ENCODE data around the gene AGPAT1. TPM values are rescaled to one million over a fixed set of nuclear protein-coding genes. Genes with fewer than 3 reads are reported as not detected.

AGPAT1 gene
- total and polyA plus RNA-seq, 2 of the 13 experiments (the other 11 are each of a cell fraction or from before 2014, with no cell fraction given): 51.3 to 139 TPM

- TF ChIP-seq SRSF9 (IDR thresholded peaks at IDR 0.05; ENCODE audit: borderline replicate concordance, insufficient read depth, low read depth, low read length, poor library complexity, severe bottlenecking): no peak
- peak; percentile 82; the same call in 1 of the 2 replicates for TF ChIP-seq MAFG (CRISPR knock-in tag; IDR thresholded peaks at IDR 0.05)
- TF ChIP-seq HNF1A (IDR thresholded peaks at IDR 0.05; ENCODE audit: low read depth): 0 out of 2 replicates have a peak, but pooled peaks have one; percentile 17
- TF ChIP-seq HNF1A (CRISPR knock-in tag; IDR thresholded peaks at IDR 0.05; ENCODE audit: borderline replicate concordance): no peak
- TF ChIP-seq CBX1 (IDR thresholded peaks at IDR 0.05; ENCODE audit: low read depth): no peak
- TF ChIP-seq KAT7 (CRISPR knock-in tag; IDR thresholded peaks at IDR 0.05; ENCODE audit: borderline replicate concordance): peak; percentile 74
- peak; percentile 71; the same call in 1 of the 2 replicates for TF ChIP-seq ELF3 (CRISPR knock-in tag; IDR thresholded peaks at IDR 0.05)
- no peak; the same call in 1 of the 2 replicates for TF ChIP-seq ZNF264 (CRISPR knock-in tag; IDR thresholded peaks at IDR 0.05)
- peak; percentile 55; the same call in 1 of the 2 replicates for TF ChIP-seq ZNF317 (CRISPR knock-in tag; IDR thresholded peaks at IDR 0.05)
- TF ChIP-seq ZNF3 (CRISPR knock-in tag; IDR thresholded peaks at IDR 0.05): no peak
- peak; percentile 87; the same call in 1 of the 2 replicates for TF ChIP-seq SSRP1 (CRISPR knock-in tag; IDR thresholded peaks at IDR 0.05)
- no peak for TF ChIP-seq ARID3A (IDR thresholded peaks at IDR 0.05; ENCODE audit: low read depth, low read length)
- no peak for TF ChIP-seq ZUFSP (CRISPR knock-in tag; IDR thresholded peaks at IDR 0.05; ENCODE audit: borderline replicate concordance)
- peak; percentile 97 for TF ChIP-seq ZFX (CRISPR knock-in tag; IDR thresholded peaks at IDR 0.05; ENCODE audit: low read depth)
- no peak for TF ChIP-seq REXO4 (CRISPR knock-in tag; IDR thresholded peaks at IDR 0.05; ENCODE audit: borderline replicate concordance)
- TF ChIP-seq CHD4 (IDR thresholded peaks at IDR 0.05; ENCODE audit: borderline replicate concordance, low read length): no peak
- no peak for TF ChIP-seq ZNF572 (CRISPR knock-in tag; IDR thresholded peaks at IDR 0.05)
- TF ChIP-seq PHF5A (CRISPR knock-in tag; IDR thresholded peaks at IDR 0.05; ENCODE audit: low read depth, unreplicated experiment): no peak
- no peak for TF ChIP-seq ZNF672 (CRISPR knock-in tag; IDR thresholded peaks at IDR 0.05)
- no peak for TF ChIP-seq HNRNPH1 (optimal IDR thresholded peaks at IDR 0.05; ENCODE audit: low read depth, low read length)
- TF ChIP-seq HOMEZ (CRISPR knock-in tag; IDR thresholded peaks at IDR 0.05; ENCODE audit: low read depth): no peak
Observed at GRCh38 chr6:32195902-32196681, 20.2 kb upstream of the AGPAT1 start (continued).
